HG03066 (cell line): ENCODE results near the gene NR5A1.

Experiments
- ATAC-seq: cut with Tn5 transposase; IDR thresholded peaks from one replicate; pipeline ENCODE4 v1.9.1; 2021; ENCODE audit warnings: low read depth; ENCODE audit not compliant: unreplicated experiment

The NR5A1 gene

GRCh38 chr9:124468061-124468740, 39.0 kb downstream of the NR5A1 start:
- ATAC-seq, result no peak

GRCh38 chr9:124467410-124468060, 39.7 kb downstream of the NR5A1 start:
- ATAC-seq, result no peak

- ATAC-seq, result no peak
Measured at GRCh38 chr9:124465736-124466135, 41.5 kb downstream of the NR5A1 start.

- no peak for ATAC-seq
Measured at GRCh38 chr9:124462739-124463138, 44.5 kb downstream of the NR5A1 start.

- ATAC-seq, result no peak
Measured at GRCh38 chr9:124458441-124458840, 48.8 kb downstream of the NR5A1 start.

GRCh38 chr9:124457887-124458431, 49.2 kb downstream of the NR5A1 start:
- no peak for ATAC-seq

GRCh38 chr9:124457079-124457886, 49.9 kb downstream of the NR5A1 start:
- no peak for ATAC-seq

- ATAC-seq, result no peak
Measured at GRCh38 chr9:124456341-124457078, 50.7 kb downstream of the NR5A1 start.

GRCh38 chr9:124455820-124456219, 51.4 kb downstream of the NR5A1 start:
- ATAC-seq, result no peak

- no peak for ATAC-seq
Measured at GRCh38 chr9:124454791-124455443, 52.3 kb downstream of the NR5A1 start.

GRCh38 chr9:124454296-124454695, 52.9 kb downstream of the NR5A1 start:
- no peak for ATAC-seq

GRCh38 chr9:124453586-124454191, 53.5 kb downstream of the NR5A1 start:
- no peak for ATAC-seq

- ATAC-seq, result no peak
Measured at GRCh38 chr9:124452841-124453585, 54.2 kb downstream of the NR5A1 start.

GRCh38 chr9:124452326-124452725, 54.9 kb downstream of the NR5A1 start:
- no peak for ATAC-seq

- no peak for ATAC-seq
Measured at GRCh38 chr9:124450931-124451661, 56.1 kb downstream of the NR5A1 start.

- no peak for ATAC-seq
Measured at GRCh38 chr9:124450241-124450924, 56.8 kb downstream of the NR5A1 start, which contains the start of gene ADGRD2. TSS of gene ADGRD2 (plus strand) at chr9:124450451. CDS start at chr9:124451667, 1,216 bp downstream.

- no peak for ATAC-seq
Measured at GRCh38 chr9:124449381-124450151, 57.6 kb downstream of the NR5A1 start.
